ENCODE data around the gene SLC6A13. TPM values are rescaled to one million over a fixed set of nuclear protein-coding genes. Genes with fewer than 3 reads are reported as not detected.

Gene SLC6A13
- total and polyA plus RNA-seq, 2 of the 8 experiments (the other 6 are each of a cell fraction or from before 2014, with no cell fraction given), result 0.03 TPM; not detected in 1

DNA sequence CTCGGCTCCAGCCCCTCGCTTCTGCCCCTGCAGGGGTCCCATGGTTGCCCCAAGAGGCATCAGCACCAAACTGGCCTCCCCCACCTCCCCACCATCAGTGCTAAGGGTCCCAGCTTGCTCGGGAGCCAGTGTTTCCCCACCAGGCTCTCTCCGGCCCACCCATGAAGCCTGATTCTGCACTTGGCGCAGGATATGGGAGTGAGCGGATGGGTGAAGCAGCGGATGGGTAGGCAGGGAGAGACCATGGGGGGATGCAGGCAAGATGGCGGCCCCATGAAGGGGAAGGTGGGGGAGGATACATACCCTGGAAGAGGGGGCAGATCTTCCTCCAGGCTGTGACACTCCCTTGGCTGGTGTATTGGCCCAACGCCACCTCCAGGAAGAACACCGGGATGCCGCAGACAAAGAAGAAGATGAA lies 58.4 kb downstream of the SLC6A13 start:
- Histone ChIP-seq H2BK12ac (ENCODE audit: low read depth, low read length) (peak overlapping the region; percentile 3; the same call in 1 of the 2 replicates), H3K23ac (ENCODE audit: insufficient read length) (no peak overlapping the region), H2AK5ac (ENCODE audit: low read depth, low read length) (no peak overlapping the region), H4K91ac (replicated peaks; ENCODE audit: insufficient read length, low read length) (peak overlapping the region; percentile 32), H3K18ac (ENCODE audit: extremely low read depth, low read length) (0 out of 2 replicates have a peak overlapping the region, but pooled peaks have one; percentile 42), H4K20me1 (replicated peaks in 1 of 2; ENCODE audit: control insufficient read depth in 1 of 2, insufficient read depth in 2 of 2, low read length in 2 of 2) (peaks cover 0 to 4% of the 10 kb centered on the region in 2 experiments), H2AFZ (ENCODE audit: low read length) (0 out of 2 replicates have a peak overlapping the region, but pooled peaks have one; percentile 61), H3K9ac (replicated peaks in 1 of 4; ENCODE audit: extremely low read depth in 1 of 4, low read depth in 3 of 4, low read length in 3 of 4) (no peak overlapping the region), H3K4me2 (ENCODE audit: insufficient read depth in 1 of 2, low read depth in 2 of 2, low read length in 2 of 2) (peak overlapping the region; percentile 82 to 99), H3K36me3 (ENCODE audit: control insufficient read depth in 2 of 4, insufficient read depth in 4 of 4, low read length in 3 of 4) (no peaks in the 10 kb centered on the region; a peak in 1 of 8 replicates), H4K8ac (ENCODE audit: extremely low read depth, insufficient read depth, low read length) (no peak overlapping the region), H2BK120ac (replicated peaks; ENCODE audit: low read depth, low read length) (no peak overlapping the region), H3K14ac (ENCODE audit: insufficient read length) (no peak overlapping the region), H3K79me2 (ENCODE audit: control insufficient read depth in 1 of 2, insufficient read depth in 2 of 2, low read length in 2 of 2) (no peaks in the 10 kb centered on the region), H3K56ac (replicated peaks; ENCODE audit: insufficient read length, low read depth, low read length) (no peak overlapping the region), H3K4me3 (ENCODE audit: extremely low read depth in 1 of 4, insufficient read depth in 2 of 4, low read depth in 3 of 4, low read length in 4 of 4) (peak overlapping the region; percentile 55 to 80 (median 62)), H3K27ac (ENCODE audit: low read depth, low read length) (no peak overlapping the region), H3K4me1 (replicated peaks in 1 of 4; ENCODE audit: control insufficient read depth in 3 of 4, insufficient read depth in 4 of 4, low read length in 3 of 4) (peaks cover 7 to 18% (median 12%) of the 10 kb centered on the region in 4 experiments), H2BK5ac (ENCODE audit: low read depth, low read length) (no peak overlapping the region; the same call in 1 of the 2 replicates), H4K5ac (ENCODE audit: insufficient read length, low read depth, low read length) (no peak overlapping the region), H2BK15ac (ENCODE audit: low read length) (no peak overlapping the region), H3K79me1 (ENCODE audit: low read depth, low read length) (no peaks in the 10 kb centered on the region), H3K9me3 (ENCODE audit: insufficient read depth in 2 of 2, low read depth in 1 of 2, low read length in 1 of 2) (no peaks in the 10 kb centered on the region), H3K27me3 (replicated peaks in 1 of 4; ENCODE audit: control insufficient read depth in 3 of 4, extremely low read depth in 1 of 4, insufficient read depth in 3 of 4, low read length in 3 of 4) (peaks cover 5 to 54% (median 33%) of the 10 kb centered on the region in 4 experiments), H3K4ac (replicated peaks; ENCODE audit: insufficient read length, low read depth, low read length) (no peak overlapping the region), H3K23me2 (ENCODE audit: low read depth, low read length) (peaks cover 5% of the 10 kb centered on the region; the same call in 1 of the 2 replicates), H2BK20ac (ENCODE audit: low read length) (0 out of 2 replicates have a peak overlapping the region, but pooled peaks have one; percentile 6)
- POLR2A ChIA-PET (ENCODE audit: partially characterized antibody), result interaction anchor here (0.9 to 1.5 kb wide), 2 partner anchors 9 to 10 kb away, joined by 3 to 8 read pairs; no protein-coding TSS in a partner anchor
- 0 out of 2 replicates have a peak, but pooled peaks have one; percentile 37 for TF ChIP-seq YY1 (IDR thresholded peaks at IDR 0.05; ENCODE audit: low read depth, low read length)
- TF ChIP-seq EP300 (IDR thresholded peaks at IDR 0.05; ENCODE audit: borderline replicate concordance in 1 of 2, low read depth in 2 of 2, low read length in 2 of 2), result no peak
- TF ChIP-seq TEAD4 (IDR thresholded peaks at IDR 0.05; ENCODE audit: low read depth, low read length), result no peak
- no peak for TF ChIP-seq CEBPB (IDR thresholded peaks at IDR 0.05; ENCODE audit: low read depth, low read length)
- FAIRE-seq, result no peak
- WGBS, 2 experiments (ENCODE audit: extremely low coverage in 1 of 2, insufficient coverage in 1 of 2, insufficient read length in 1 of 2, insufficient replicate concordance in 2 of 2, low coverage in 1 of 2, low lambda C conversion rate in 2 of 2, missing lambda C conversion rate in 1 of 2), result 63% methylated on average over 11 of the region's 11 CpGs; no CpG with 5 or more reads in 1 of the 2 experiments
- CTCF ChIA-PET (ENCODE audit: partially characterized antibody), result interaction anchor here (0.9 to 7.3 kb wide), 5 partner anchors 9 to 32 kb away, joined by 3 to 74 read pairs (median 5); partner anchors contain the start of gene SLC6A12
- no peak for DNase-seq (ENCODE audit: low read depth in 1 of 2, low spot score in 2 of 2)
